ENCODE data around the gene OOSP2. TPM values are rescaled to one million over a fixed set of nuclear protein-coding genes. Genes with fewer than 3 reads are reported as not detected.
"Not testable (repeated sequence)": the region's sequence is repeated elsewhere in the genome, so short reads cannot be mapped to it uniquely, and the experiment has no call there.

OOSP2 gene
- total and polyA plus RNA-seq, 12 donors = not detected

GRCh38 chr11:60018058-60018457, 22.2 kb upstream of the OOSP2 start:
- TF ChIP-seq, protein P1, sequence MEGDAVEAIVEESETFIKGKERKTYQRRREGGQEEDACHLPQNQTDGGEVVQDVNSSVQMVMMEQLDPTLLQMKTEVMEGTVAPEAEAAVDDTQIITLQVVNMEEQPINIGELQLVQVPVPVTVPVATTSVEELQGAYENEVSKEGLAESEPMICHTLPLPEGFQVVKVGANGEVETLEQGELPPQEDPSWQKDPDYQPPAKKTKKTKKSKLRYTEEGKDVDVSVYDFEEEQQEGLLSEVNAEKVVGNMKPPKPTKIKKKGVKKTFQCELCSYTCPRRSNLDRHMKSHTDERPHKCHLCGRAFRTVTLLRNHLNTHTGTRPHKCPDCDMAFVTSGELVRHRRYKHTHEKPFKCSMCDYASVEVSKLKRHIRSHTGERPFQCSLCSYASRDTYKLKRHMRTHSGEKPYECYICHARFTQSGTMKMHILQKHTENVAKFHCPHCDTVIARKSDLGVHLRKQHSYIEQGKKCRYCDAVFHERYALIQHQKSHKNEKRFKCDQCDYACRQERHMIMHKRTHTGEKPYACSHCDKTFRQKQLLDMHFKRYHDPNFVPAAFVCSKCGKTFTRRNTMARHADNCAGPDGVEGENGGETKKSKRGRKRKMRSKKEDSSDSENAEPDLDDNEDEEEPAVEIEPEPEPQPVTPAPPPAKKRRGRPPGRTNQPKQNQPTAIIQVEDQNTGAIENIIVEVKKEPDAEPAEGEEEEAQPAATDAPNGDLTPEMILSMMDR (IDR thresholded peaks at IDR 0.05) = no peak

GRCh38 chr11:60020376-60020775, 19.8 kb upstream of the OOSP2 start:
- H3K36me3 ChIP-seq; H3K27ac ChIP-seq; DNase-seq; intact Hi-C loops (cut with DNase I); H3K4me3 ChIP-seq; H3K27me3 ChIP-seq; ATAC-seq; H3K4me1 ChIP-seq; H3K9me3 ChIP-seq: not testable (repeated sequence)
- WGBS, 2 donors = 94% methylated on average over 20 to 27 of the region's 27 CpGs

More at GRCh38 chr11:60018058-60018457, 22.2 kb upstream of the OOSP2 start:
- H3K27ac ChIP-seq = no peak overlapping the region
- intact Hi-C loops (cut with DNase I) = no loop called here
- H3K4me3 ChIP-seq = no peak overlapping the region
- no peak for DNase-seq
- H3K9me3 ChIP-seq = no peaks in the 10 kb centered on the region
- no peaks in the 10 kb centered on the region for H3K27me3 ChIP-seq
- H3K36me3 ChIP-seq = no peaks in the 10 kb centered on the region
- H3K4me1 ChIP-seq = no peaks in the 10 kb centered on the region
- 49 to 66% methylated on average over 8 of the region's 8 CpGs for WGBS, 2 donors
- no peak for ATAC-seq

- Histone ChIP-seq H3K27me3 (no peaks in the 10 kb centered on the region), H3K36me3 (no peaks in the 10 kb centered on the region), H3K27ac (no peak overlapping the region), H3K9me3 (no peaks in the 10 kb centered on the region), H3K4me1 (no peaks in the 10 kb centered on the region), H3K4me3 (no peak overlapping the region)
- ATAC-seq (no peak), DNase-seq (no peak)
- TF ChIP-seq, protein P1 (IDR thresholded peaks at IDR 0.05) = no peak
- 74 to 79% methylated on average over 3 of the region's 3 CpGs for WGBS, 2 donors
- intact Hi-C loops (cut with DNase I) = no loop called here
These were observed 11.1 kb upstream of the OOSP2 start for GRCh38 chr11:60029015-60029632.

- intact Hi-C loops (cut with DNase I); H3K27ac ChIP-seq; H3K36me3 ChIP-seq; ATAC-seq; H3K9me3 ChIP-seq; H3K4me3 ChIP-seq; H3K27me3 ChIP-seq; DNase-seq; H3K4me1 ChIP-seq: not testable (repeated sequence)
These were observed 10.2 kb downstream of the OOSP2 start for GRCh38 chr11:60050422-60050821.

GRCh38 chr11:60050839-60051238, 10.6 kb downstream of the OOSP2 start:
- ATAC-seq; intact Hi-C loops (cut with DNase I); H3K27ac ChIP-seq; H3K4me3 ChIP-seq; H3K9me3 ChIP-seq; DNase-seq; H3K36me3 ChIP-seq; H3K27me3 ChIP-seq; H3K4me1 ChIP-seq: not testable (repeated sequence)
- WGBS, 2 donors = 60 to 75% methylated on average over 3 of the region's 3 CpGs

GRCh38 chr11:60056349-60056969, 16.2 kb downstream of the OOSP2 start, which contains the start of gene MS4A3:
MS4A3 (plus strand) TSS chr11:60056665; CDS start chr11:60061161, 4,496 bp downstream.
- TF ChIP-seq, protein P1 (IDR thresholded peaks at IDR 0.05) = no peak
- intact Hi-C loops (cut with DNase I) = no loop called here
- WGBS, 2 donors = 47 to 58% methylated on average over 8 of the region's 8 CpGs
- Histone ChIP-seq H3K27me3 (no peaks in the 10 kb centered on the region), H3K4me3 (no peak within 1 kb of the TSS), H3K36me3 (no peaks in the 10 kb centered on the region), H3K9me3 (peaks cover 0 to 10% (median 0%) of the 10 kb centered on the region in 11 donors), H3K27ac (no peak within 1 kb of the TSS), H3K4me1 (peaks cover 0 to 10% (median 0%) of the 10 kb centered on the region in 9 donors)
- no peak for DNase-seq
- ATAC-seq = no peak
